ENCODE data around the gene ZEB2. TPM values are rescaled to one million over a fixed set of nuclear protein-coding genes. Genes with fewer than 3 reads are reported as not detected.

Gene ZEB2
- total RNA-seq, 1 donor from 2014 or later = 89.1 TPM

DNA sequence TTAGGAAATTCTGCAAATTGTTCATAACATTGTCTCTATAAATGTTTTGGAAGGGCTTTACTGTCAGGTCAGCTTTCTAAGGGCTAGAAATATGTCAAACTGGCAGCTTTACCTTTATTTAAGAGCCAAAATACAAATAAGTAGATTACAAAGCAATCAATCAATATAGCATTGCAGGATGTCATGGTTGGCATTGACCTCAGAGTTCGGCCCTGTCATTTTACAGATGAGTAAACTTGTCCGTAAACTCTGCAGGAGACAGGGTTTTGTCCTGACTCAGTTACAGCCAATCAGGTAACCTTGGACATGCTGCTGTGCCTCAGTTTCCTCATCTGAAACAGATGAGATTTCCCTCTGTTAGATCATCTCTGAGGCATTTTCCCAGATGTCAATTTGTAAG lies 25.9 kb upstream of the ZEB2 start:
- Histone ChIP-seq H3K36me3 (no peaks in the 10 kb centered on the region), H3K4me3 (no peak overlapping the region), H3K27me3 (ENCODE audit: low read depth) (no peaks in the 10 kb centered on the region), H3K27ac (replicated peaks) (no peak overlapping the region), H3K4me1 (no peaks in the 10 kb centered on the region), H3K9me3 (replicated peaks) (peaks cover 6% of the 10 kb centered on the region)
- intact Hi-C loops (cut with micrococcal nuclease) = no loop called here
- no peak for DNase-seq
- TF ChIP-seq, protein P1, sequence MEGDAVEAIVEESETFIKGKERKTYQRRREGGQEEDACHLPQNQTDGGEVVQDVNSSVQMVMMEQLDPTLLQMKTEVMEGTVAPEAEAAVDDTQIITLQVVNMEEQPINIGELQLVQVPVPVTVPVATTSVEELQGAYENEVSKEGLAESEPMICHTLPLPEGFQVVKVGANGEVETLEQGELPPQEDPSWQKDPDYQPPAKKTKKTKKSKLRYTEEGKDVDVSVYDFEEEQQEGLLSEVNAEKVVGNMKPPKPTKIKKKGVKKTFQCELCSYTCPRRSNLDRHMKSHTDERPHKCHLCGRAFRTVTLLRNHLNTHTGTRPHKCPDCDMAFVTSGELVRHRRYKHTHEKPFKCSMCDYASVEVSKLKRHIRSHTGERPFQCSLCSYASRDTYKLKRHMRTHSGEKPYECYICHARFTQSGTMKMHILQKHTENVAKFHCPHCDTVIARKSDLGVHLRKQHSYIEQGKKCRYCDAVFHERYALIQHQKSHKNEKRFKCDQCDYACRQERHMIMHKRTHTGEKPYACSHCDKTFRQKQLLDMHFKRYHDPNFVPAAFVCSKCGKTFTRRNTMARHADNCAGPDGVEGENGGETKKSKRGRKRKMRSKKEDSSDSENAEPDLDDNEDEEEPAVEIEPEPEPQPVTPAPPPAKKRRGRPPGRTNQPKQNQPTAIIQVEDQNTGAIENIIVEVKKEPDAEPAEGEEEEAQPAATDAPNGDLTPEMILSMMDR (IDR thresholded peaks at IDR 0.05; ENCODE audit: borderline replicate concordance) = no peak

GRCh38 chr2:144544053-144544452 lies 24.1 kb upstream of the ZEB2 start:
- Histone ChIP-seq H3K27me3 (ENCODE audit: low read depth) (no peaks in the 10 kb centered on the region), H3K4me1 (no peaks in the 10 kb centered on the region), H3K4me3 (no peak overlapping the region), H3K9me3 (replicated peaks) (peaks cover 6% of the 10 kb centered on the region), H3K36me3 (no peaks in the 10 kb centered on the region), H3K27ac (replicated peaks) (no peak overlapping the region)
- intact Hi-C loops (cut with micrococcal nuclease) = no loop called here
- TF ChIP-seq, protein P1 (IDR thresholded peaks at IDR 0.05; ENCODE audit: borderline replicate concordance) = no peak
- no peak for DNase-seq

- DNase-seq = no peak
- peaks cover 6% of the 10 kb centered on the region for H3K9me3 ChIP-seq (replicated peaks)
- no peaks in the 10 kb centered on the region for H3K27me3 ChIP-seq (ENCODE audit: low read depth)
- H3K4me1 ChIP-seq = no peaks in the 10 kb centered on the region
- TF ChIP-seq, protein P1 (IDR thresholded peaks at IDR 0.05; ENCODE audit: borderline replicate concordance) = no peak
- no peaks in the 10 kb centered on the region for H3K36me3 ChIP-seq
- no peak overlapping the region for H3K27ac ChIP-seq (replicated peaks)
- intact Hi-C loops (cut with micrococcal nuclease) = no loop called here
- H3K4me3 ChIP-seq = no peak overlapping the region
These were observed 21.5 kb upstream of the ZEB2 start for GRCh38 chr2:144541396-144541795.

- no peaks in the 10 kb centered on the region for H3K27me3 ChIP-seq (ENCODE audit: low read depth)
- H3K9me3 ChIP-seq (replicated peaks) = peaks cover 6% of the 10 kb centered on the region
- no peaks in the 10 kb centered on the region for H3K36me3 ChIP-seq
- TF ChIP-seq, protein P1 (IDR thresholded peaks at IDR 0.05; ENCODE audit: borderline replicate concordance) = no peak
- no peaks in the 10 kb centered on the region for H3K4me1 ChIP-seq
- no peak overlapping the region for H3K4me3 ChIP-seq
- no peak for DNase-seq
- intact Hi-C loops (cut with micrococcal nuclease) = no loop called here
- H3K27ac ChIP-seq (replicated peaks) = no peak overlapping the region
These were observed 19.4 kb upstream of the ZEB2 start for GRCh38 chr2:144539289-144539782.

- intact Hi-C loops (cut with micrococcal nuclease) = no loop called here
- no peak for DNase-seq
- Histone ChIP-seq H3K9me3 (replicated peaks) (no peaks in the 10 kb centered on the region), H3K36me3 (no peaks in the 10 kb centered on the region), H3K27me3 (ENCODE audit: low read depth) (no peaks in the 10 kb centered on the region), H3K27ac (replicated peaks) (no peak overlapping the region), H3K4me1 (no peaks in the 10 kb centered on the region), H3K4me3 (no peak overlapping the region)
- TF ChIP-seq, protein P1 (IDR thresholded peaks at IDR 0.05; ENCODE audit: borderline replicate concordance) = no peak
These were observed 15.4 kb upstream of the ZEB2 start for GRCh38 chr2:144535300-144535699.
